SK-N-SH (cell line): Measurements from ENCODE around the gene NRDE2.

Source experiments
- CTCF ChIP-seq: fragments of 200-600 bp; sonication (generic); IDR thresholded peaks from 2 replicates; pipeline ENCODE4 v1.6.1; 2017; ENCODE audit warnings: antibody characterized with exemption, mild to moderate bottlenecking, moderate library complexity
- EP300 ChIP-seq, 2 experiments: IDR thresholded peaks; 2 replicates each; pipeline versions ENCODE4 v1.4.0 to v1.6.1; 2012; ENCODE audit warnings: borderline replicate concordance in 1 of 2, low read depth in 1 of 2, low read length in 1 of 2
- EZH2phosphoT487 ChIP-seq: fragments of 200-600 bp; sonication (generic); IDR thresholded peaks from 2 replicates; pipeline ENCODE4 v1.6.1; 2017; ENCODE audit warnings: low read depth, mixed run types, mild to moderate bottlenecking, antibody characterized with exemption, moderate library complexity, borderline replicate concordance
- FOXJ3 ChIP-seq: sonication (generic); formaldehyde crosslinking; IDR thresholded peaks from 2 replicates; pipeline ENCODE4 v1.5.1; 2020; ENCODE audit warnings: mild to moderate bottlenecking, missing genetic modification reagents
- FOXM1 ChIP-seq: IDR thresholded peaks from 2 replicates; pipeline ENCODE4 v1.4.0; 2012; ENCODE audit warnings: low read depth, mild to moderate bottlenecking
- MAX ChIP-seq: IDR thresholded peaks from 2 replicates; pipeline ENCODE4 v1.4.0; 2012; ENCODE audit warnings: low read depth
- NFIC ChIP-seq: IDR thresholded peaks from 2 replicates; pipeline ENCODE4 v1.4.0; 2012; ENCODE audit warnings: borderline replicate concordance
- POLR2AphosphoS5 ChIP-seq: IDR thresholded peaks from 2 replicates; pipeline ENCODE4 v1.6.1; 2012; ENCODE audit warnings: low read depth, low read length
- REST ChIP-seq: IDR thresholded peaks from 2 replicates; pipeline ENCODE4 v1.6.1; 2012; ENCODE audit warnings: mild to moderate bottlenecking, low read depth, low read length, moderate library complexity
- SIN3A ChIP-seq: IDR thresholded peaks from 2 replicates; pipeline ENCODE4 v1.6.1; 2012; ENCODE audit warnings: low read depth, mild to moderate bottlenecking, low read length, moderate library complexity, borderline replicate concordance
- SMC3 ChIP-seq: IDR thresholded peaks from 2 replicates; pipeline ENCODE4 v1.6.1; 2012; ENCODE audit warnings: low read depth, low read length, improper control_type of control experiment
- USF1 ChIP-seq: IDR thresholded peaks from 2 replicates; pipeline ENCODE4 v1.4.0; 2012; ENCODE audit warnings: low read depth, borderline replicate concordance
- USF2 ChIP-seq: fragments of 150-350 bp; IDR thresholded peaks from 2 replicates; pipeline ENCODE4 v1.6.1; 2017; ENCODE audit warnings: antibody characterized with exemption, low read length, low read depth, borderline replicate concordance

- TF ChIP-seq CTCF (no peak), USF2 (no peak), EZH2phosphoT487 (no peak), SMC3 (no peak), EP300 (IDR thresholded peaks at IDR 0.05; ENCODE audit: borderline replicate concordance in 1 of 2, low read depth in 1 of 2, low read length in 1 of 2) (no peak), REST (no peak), NFIC (no peak), FOXJ3 (CRISPR knock-in tag) (no peak), MAX (no peak), POLR2AphosphoS5 (no peak), USF1 (no peak), FOXM1 (no peak), SIN3A (no peak)
These were observed 26.6 kb downstream of the NRDE2 start for GRCh38 chr14:90305176-90305601.
